ENCODE results near the gene PRR5L.
A peak's percentile ranks its signal among the peaks of the same experiment; 100 is the strongest.

Gene PRR5L

DNA sequence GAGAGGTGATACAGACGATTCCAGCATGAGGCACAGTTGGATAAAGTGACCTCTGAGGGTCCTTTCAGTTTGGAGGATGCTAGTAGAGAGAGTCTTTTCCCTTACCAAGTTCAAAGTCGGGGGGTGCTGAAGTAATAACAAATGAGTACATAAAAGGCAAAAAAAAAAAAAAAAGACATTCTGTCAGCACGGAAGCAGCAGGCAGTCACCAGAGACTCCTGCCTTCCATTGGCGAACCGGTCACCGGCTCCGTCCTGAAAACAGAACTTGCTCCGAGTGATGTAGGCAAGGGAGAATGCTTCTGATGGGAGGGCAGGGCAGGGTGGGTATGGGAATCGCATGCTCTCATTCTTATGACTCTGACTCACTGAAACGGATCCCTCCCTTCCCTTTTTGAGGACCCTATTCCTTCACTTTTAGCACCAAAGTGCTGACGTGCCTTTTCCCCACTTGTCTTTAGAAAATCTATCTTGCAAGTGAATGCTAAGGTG is 65.9 kb downstream of the PRR5L start:
- Mint-ChIP-seq H3K27me3 (ENCODE audit: low read depth, poor library complexity) (peaks cover 7% of the 10 kb centered on the region), H3K27ac (no peak overlapping the region), H3K36me3 (ENCODE audit: low read depth) (no peaks in the 10 kb centered on the region), H3K4me3 (peak overlapping the region; percentile 73), H3K4me1 (peaks cover 60% of the 10 kb centered on the region), H3K9me3 (no peaks in the 10 kb centered on the region)
- peak; percentile 21 for DNase-seq
- TF ChIP-seq, protein P1, sequence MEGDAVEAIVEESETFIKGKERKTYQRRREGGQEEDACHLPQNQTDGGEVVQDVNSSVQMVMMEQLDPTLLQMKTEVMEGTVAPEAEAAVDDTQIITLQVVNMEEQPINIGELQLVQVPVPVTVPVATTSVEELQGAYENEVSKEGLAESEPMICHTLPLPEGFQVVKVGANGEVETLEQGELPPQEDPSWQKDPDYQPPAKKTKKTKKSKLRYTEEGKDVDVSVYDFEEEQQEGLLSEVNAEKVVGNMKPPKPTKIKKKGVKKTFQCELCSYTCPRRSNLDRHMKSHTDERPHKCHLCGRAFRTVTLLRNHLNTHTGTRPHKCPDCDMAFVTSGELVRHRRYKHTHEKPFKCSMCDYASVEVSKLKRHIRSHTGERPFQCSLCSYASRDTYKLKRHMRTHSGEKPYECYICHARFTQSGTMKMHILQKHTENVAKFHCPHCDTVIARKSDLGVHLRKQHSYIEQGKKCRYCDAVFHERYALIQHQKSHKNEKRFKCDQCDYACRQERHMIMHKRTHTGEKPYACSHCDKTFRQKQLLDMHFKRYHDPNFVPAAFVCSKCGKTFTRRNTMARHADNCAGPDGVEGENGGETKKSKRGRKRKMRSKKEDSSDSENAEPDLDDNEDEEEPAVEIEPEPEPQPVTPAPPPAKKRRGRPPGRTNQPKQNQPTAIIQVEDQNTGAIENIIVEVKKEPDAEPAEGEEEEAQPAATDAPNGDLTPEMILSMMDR (IDR thresholded peaks at IDR 0.05), result no peak

DNA sequence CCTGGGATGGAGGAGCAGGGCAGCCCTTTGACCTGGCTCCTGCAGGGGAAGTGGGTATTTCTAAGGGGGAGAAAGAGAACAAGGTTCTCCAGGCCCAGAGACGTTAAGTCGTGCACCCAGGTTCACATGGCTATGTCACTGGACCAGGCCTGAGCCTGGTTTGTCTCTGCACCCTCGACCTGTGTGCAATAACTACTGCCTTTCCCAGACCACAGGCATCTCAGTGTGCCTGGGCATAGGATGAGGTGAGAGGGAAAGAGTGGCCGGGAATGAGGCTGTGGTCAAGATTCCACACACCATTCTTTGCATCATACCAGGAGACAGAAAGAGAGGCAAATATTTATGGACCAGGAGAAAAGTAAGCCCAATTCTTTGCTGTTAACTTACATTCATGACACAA is 66.8 kb downstream of the PRR5L start:
- Mint-ChIP-seq H3K4me3 (peak overlapping the region; percentile 73), H3K36me3 (ENCODE audit: low read depth) (no peaks in the 10 kb centered on the region), H3K9me3 (no peaks in the 10 kb centered on the region), H3K27ac (no peak overlapping the region), H3K4me1 (peaks cover 66% of the 10 kb centered on the region), H3K27me3 (ENCODE audit: low read depth, poor library complexity) (peaks cover 7% of the 10 kb centered on the region)
- no peak for DNase-seq
- TF ChIP-seq, protein P1 (IDR thresholded peaks at IDR 0.05), result no peak

DNA sequence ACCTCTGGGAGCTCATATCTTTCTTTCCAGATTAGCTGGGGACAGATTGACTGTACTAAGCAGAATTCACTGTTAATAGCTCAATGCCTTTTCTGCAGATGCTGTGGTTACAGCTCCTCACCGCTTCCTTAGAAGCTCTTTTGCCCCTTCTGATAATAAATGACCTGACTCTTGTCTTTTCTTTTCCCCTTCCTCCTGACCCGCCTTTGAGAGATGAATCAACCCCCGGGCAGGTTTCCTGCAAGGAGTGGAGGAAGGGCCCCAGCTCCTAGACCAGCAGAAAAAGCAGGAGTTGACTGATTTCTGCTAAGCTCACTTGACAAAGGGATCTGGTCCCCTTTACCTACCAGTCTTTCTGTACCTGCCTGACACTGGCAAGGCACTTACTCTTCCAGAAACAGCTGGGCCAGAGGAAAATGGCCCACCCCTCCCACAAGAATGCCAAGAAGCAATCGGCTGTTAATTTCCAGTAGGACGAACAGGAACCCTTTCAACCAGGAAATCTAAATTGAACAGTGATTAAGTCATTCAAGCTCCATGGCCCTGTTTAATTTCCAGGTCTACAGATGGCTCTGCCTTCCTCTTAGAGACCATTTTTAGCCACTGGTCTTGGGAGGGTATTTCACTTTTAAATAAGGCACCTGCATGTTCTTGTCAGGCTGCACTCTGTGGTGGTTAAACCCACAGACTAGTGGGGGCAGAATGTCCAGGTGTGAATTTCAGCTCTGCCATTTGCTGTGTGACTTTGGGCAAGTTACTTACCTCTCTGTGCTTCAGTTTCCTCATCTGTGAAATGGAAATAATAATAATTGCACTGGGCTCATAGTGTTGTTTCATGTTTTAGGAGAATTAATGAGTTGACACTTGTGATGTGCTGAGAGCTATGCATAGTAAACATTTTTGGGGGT is 67.5 kb downstream of the PRR5L start:
- no peak for DNase-seq
- H3K27me3 Mint-ChIP-seq (ENCODE audit: low read depth, poor library complexity), result peaks cover 7% of the 10 kb centered on the region
- H3K4me3 Mint-ChIP-seq, result peak overlapping the region; percentile 39
- TF ChIP-seq, protein P1 (IDR thresholded peaks at IDR 0.05), result no peak
- H3K9me3 Mint-ChIP-seq, result no peaks in the 10 kb centered on the region
- peaks cover 70% of the 10 kb centered on the region for H3K4me1 Mint-ChIP-seq
- no peaks in the 10 kb centered on the region for H3K36me3 Mint-ChIP-seq (ENCODE audit: low read depth)
- peak overlapping the region; percentile 23 for H3K27ac Mint-ChIP-seq

DNA sequence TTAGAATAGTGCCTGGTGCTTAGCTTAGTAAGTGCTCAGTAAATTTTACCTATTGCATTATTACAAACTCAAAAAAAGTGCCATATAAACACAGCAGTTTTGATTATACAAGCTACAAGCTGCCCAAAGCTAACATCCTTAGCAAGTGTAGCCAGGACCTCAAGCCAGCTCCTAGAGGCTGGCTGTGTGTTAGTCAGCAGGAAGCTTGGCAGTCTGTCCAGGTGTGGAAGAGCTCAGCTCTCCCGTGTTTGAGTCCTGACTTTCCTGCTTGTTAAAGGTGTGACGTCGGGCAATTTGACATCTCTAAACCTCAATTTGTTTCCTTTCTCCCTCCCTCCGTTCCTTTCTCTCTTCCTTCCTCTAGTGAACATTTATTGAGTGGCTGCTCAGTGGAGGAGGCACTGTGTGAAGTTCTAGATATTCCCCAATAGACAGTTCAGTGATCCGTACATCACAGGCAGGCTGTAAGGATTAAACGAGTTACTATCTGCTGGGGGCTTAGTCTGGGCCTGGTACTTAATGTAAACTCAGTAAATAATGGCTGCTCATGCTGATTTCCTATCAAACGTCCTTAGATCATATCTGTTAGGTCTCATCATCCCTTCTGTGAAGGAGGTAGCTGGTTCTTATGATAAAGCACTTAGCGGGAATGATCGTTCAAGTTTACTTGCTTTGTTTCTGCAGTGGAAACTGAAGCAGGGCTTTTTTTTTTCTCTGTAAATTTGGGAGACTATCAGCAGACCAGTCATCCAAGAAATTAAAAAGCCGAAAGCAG is 68.7 kb downstream of the PRR5L start:
- Mint-ChIP-seq H3K9me3 (no peaks in the 10 kb centered on the region), H3K27ac (no peak overlapping the region), H3K4me3 (no peak overlapping the region), H3K27me3 (ENCODE audit: low read depth, poor library complexity) (peaks cover 7% of the 10 kb centered on the region), H3K36me3 (ENCODE audit: low read depth) (no peaks in the 10 kb centered on the region), H3K4me1 (peaks cover 64% of the 10 kb centered on the region)
- TF ChIP-seq, protein P1 (IDR thresholded peaks at IDR 0.05), result no peak
- no peak for DNase-seq

DNA sequence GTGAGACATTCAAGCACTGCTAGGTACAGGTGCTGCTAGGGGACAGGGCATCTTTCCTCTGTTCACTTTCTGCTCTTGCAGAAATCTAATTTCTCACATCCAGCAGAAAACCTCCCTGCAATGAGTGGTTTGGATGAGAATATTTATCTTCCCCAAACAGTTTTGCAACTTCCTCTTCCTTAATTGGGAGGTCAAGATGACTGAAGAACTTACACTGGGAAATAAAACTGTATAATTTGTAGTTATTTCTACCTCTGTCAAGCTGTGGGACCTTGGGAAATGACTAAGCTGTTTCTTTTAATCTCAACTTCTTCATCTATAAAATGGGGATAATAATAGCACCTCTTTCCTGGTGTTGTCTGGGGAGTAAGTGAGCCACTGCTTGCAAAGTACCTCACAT is 69.8 kb downstream of the PRR5L start:
- Mint-ChIP-seq H3K36me3 (ENCODE audit: low read depth) (no peaks in the 10 kb centered on the region), H3K4me1 (peaks cover 52% of the 10 kb centered on the region), H3K4me3 (no peak overlapping the region), H3K27me3 (ENCODE audit: low read depth, poor library complexity) (peaks cover 7% of the 10 kb centered on the region), H3K27ac (no peak overlapping the region), H3K9me3 (no peaks in the 10 kb centered on the region)
- no peak for DNase-seq
- TF ChIP-seq, protein P1 (IDR thresholded peaks at IDR 0.05), result no peak
